K562 (cell line): ENCODE data around the gene SARS2. TPM values are rescaled to one million over a fixed set of nuclear protein-coding genes. Genes with fewer than 3 reads are reported as not detected.
A peak's percentile ranks its signal among the peaks of the same experiment; 100 is the strongest.

Source experiments
- ARNT ChIP-seq, 2 experiments: fragments of 450-650 bp; IDR thresholded peaks; 2 replicates each; pipeline ENCODE4 v1.6.1; 2016; ENCODE audit warnings: mild to moderate bottlenecking in 1 of 2
- ATF1 ChIP-seq, 2 experiments: fragments of 450-650 bp in 1 of 2; IDR thresholded peaks; 2 replicates each; pipeline ENCODE4 v1.6.1; 2016; ENCODE audit warnings: missing compliant biosample characterization in 1 of 2, missing genetic modification characterization in 1 of 2
- FOXK1 ChIP-seq: sonication (generic); formaldehyde crosslinking; IDR thresholded peaks from 2 replicates; pipeline ENCODE4 v1.8.0; 2022; ENCODE audit warnings: missing genetic modification reagents, mild to moderate bottlenecking, borderline replicate concordance
- NFE2L1 ChIP-seq: fragments of 450-650 bp; IDR thresholded peaks from 2 replicates; pipeline ENCODE4 v1.6.1; 2016; ENCODE audit warnings: missing genetic modification characterization, low read depth, mild to moderate bottlenecking, missing compliant biosample characterization, moderate library complexity, borderline replicate concordance
- RBBP5 ChIP-seq: fragments of 200-600 bp; sonication (generic); IDR thresholded peaks from 2 replicates; pipeline ENCODE4 v1.6.1; 2012; ENCODE audit warnings: borderline replicate concordance, mild to moderate bottlenecking, low read length, control low read depth, inconsistent platforms; ENCODE audit not compliant: insufficient read depth, poor library complexity, severe bottlenecking
- SMARCE1 ChIP-seq: fragments of 450-650 bp; IDR thresholded peaks from 2 replicates; pipeline ENCODE4 v1.7.1; 2016; ENCODE audit warnings: mild to moderate bottlenecking
- SREBF2 ChIP-seq: sonication (generic); formaldehyde crosslinking; IDR thresholded peaks from 2 replicates; pipeline ENCODE4 v1.4.0; 2020; ENCODE audit warnings: mild to moderate bottlenecking, missing genetic modification reagents
- TBP ChIP-seq: optimal IDR thresholded peaks from 2 replicates; pipeline ENCODE3; 2011; ENCODE audit warnings: low read depth, low read length, improper control_type of control experiment
- TCFL5 ChIP-seq: fragments of 250-450 bp; sonication (Bioruptor Pico); conservative IDR thresholded peaks from 2 replicates; pipeline ENCODE4 v1.6.1; 2021; ENCODE audit warnings: mild to moderate bottlenecking, moderate library complexity, matching md5 sums
- TFE3 ChIP-seq: fragments of 450-650 bp; formaldehyde crosslinking; IDR thresholded peaks from 2 replicates; pipeline ENCODE4 v1.4.0; 2020; ENCODE audit warnings: mild to moderate bottlenecking, mixed read lengths
- polyA plus RNA-seq, 8 experiments: library from polyadenylated mRNA; depleted of rRNA in 4 of 8; stranded (reverse) in 5 of 8; unstranded in 3 of 8; fragments of >200 nt; fragmentation: Nextera tagmentation in 2 of 8; fragmentation: Illumina TruSeq in 1 of 8; extraction: Ambion mirVana in 2 of 8; extraction: Trizol in 1 of 8; gene quantifications; 2 replicates each; pipeline versions ENCODE4 v1.2.1 to v1.2.3, GENCODE V29; 2011 to 2014; ENCODE audit warnings: inconsistent platforms in 1 of 8, missing spikeins in 1 of 8
- total RNA-seq, 7 experiments: library from RNA; depleted of rRNA in 6 of 7; stranded (reverse); fragments of >200 nt in 6 of 7; fragmentation: Illumina TruSeq in 2 of 7; extraction: Trizol in 2 of 7; gene quantifications; 2 replicates each; pipeline versions ENCODE4 v1.2.1 to v1.2.3, GENCODE V29; 2011 to 2021; ENCODE audit warnings: low replicate concordance in 1 of 7

SARS2 gene
- total and polyA plus RNA-seq, 9 of the 15 experiments (the other 6 are each of a cell fraction or from before 2014, with no cell fraction given), result 3.1 to 59.1 (median 31.7) TPM

- TF ChIP-seq TCFL5 (CRISPR knock-in tag) (no peak), ARNT (IDR thresholded peaks at IDR 0.05) (0 out of 4 replicates have a peak, but pooled peaks of 1 of the 2 experiments have one; percentile 31), RBBP5 (peak; percentile 54), SMARCE1 (0 out of 2 replicates have a peak, but pooled peaks have one; percentile 9), ATF1 (CRISPR knock-in tag; IDR thresholded peaks at IDR 0.05) (no peak), ATF1 (tag; IDR thresholded peaks at IDR 0.05) (peak; percentile 40; the same call in 1 of the 2 replicates), FOXK1 (CRISPR knock-in tag) (peak; percentile 60; the same call in 1 of the 2 replicates), SREBF2 (CRISPR knock-in tag) (no peak), TBP (peak; percentile 19), NFE2L1 (tag) (no peak), TFE3 (CRISPR knock-in tag) (peak; percentile 56)
- TF ChIP-seq, all 486 proteins: peak for 12
These were observed 44.2 kb upstream of the SARS2 start (continued) for GRCh38 chr19:38974624-38975213.
